Measurements from ENCODE around the gene SERINC3. TPM values are rescaled to one million over a fixed set of nuclear protein-coding genes. Genes with fewer than 3 reads are reported as not detected.

SERINC3 gene
- total and polyA plus RNA-seq, 10 of the 15 experiments (the other 5 are each of a cell fraction or from before 2014, with no cell fraction given): 24.5 to 96.8 (median 38.8) TPM

DNA sequence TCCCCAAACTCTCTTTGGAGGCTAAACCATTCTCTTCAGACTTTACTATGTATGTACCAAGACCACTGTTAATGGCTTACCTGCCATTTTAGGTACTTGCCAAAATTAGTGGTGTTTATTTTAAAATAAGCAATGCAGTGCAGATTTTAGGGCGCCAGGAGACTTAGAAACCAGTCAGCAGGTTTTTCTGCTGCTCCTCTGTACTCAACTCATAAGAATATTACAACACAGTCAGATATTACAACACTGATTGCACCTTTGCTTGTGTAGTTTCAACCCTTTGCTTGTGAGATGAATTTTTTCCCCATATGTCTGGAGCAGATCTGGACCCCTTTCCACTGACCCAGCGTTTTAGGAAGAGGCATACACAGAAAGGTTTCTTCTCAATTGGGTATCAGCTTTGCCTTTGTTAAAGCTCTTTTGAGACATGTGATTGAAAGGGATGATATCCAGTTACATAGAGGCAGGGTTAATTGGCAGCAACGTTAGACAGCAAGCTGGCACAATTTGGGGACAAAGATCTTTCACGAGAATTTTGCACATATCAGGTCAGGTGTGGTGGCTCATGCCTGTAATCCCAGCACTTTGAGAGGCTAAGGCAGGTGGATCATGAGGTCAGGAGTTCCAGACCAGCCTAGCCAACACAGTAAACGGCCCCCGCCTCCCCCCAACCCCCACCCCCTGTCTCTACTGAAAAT lies 40.0 kb downstream of the SERINC3 start:
- DNase-seq (ENCODE audit: low read depth, low spot score) (no peak), ATAC-seq (no peak), FAIRE-seq (no peak)
- BruUV-seq (replicated peaks): no TSS peak
- in situ Hi-C loops (cut with MboI) (no loop called here), intact Hi-C loops (cut with micrococcal nuclease; ENCODE audit: unreplicated experiment) (no loop called here)
- ChIA-PET POLR2A (no interaction called here), RAD21 (ENCODE audit: unreplicated experiment) (no interaction called here), SMC1A (ENCODE audit: uncharacterized antibody, unreplicated experiment) (interaction anchor here (1.1 kb wide), 1 partner anchor 97 kb away, joined by 3 read pairs; no protein-coding TSS in a partner anchor), CTCF (interaction anchor here (1.0 kb wide), 1 partner anchor 40 kb away, joined by 4 read pairs; the partner anchor contains the start of gene SERINC3)
- Histone ChIP-seq H3K27ac (ENCODE audit: control insufficient read depth, insufficient read depth) (no peak overlapping the region), H2AFZ (ENCODE audit: control insufficient read depth, low read depth, low read length) (no peak overlapping the region), H3K4me1 (ENCODE audit: control insufficient read depth, insufficient read depth, low read length) (no peaks in the 10 kb centered on the region; the same call in 1 of the 2 replicates), H3K4me3 (no peak overlapping the region), H3K9me3 (replicated peaks; ENCODE audit: control insufficient read depth, insufficient read depth, low read length) (no peaks in the 10 kb centered on the region), H3K36me3 (ENCODE audit: control insufficient read depth in 2 of 2, insufficient read depth in 2 of 2, low read length in 1 of 2) (peaks cover 0 to 10% of the 10 kb centered on the region in 2 experiments; a peak in 3 of 4 replicates), H3K9ac (ENCODE audit: control insufficient read depth, insufficient read depth, low read length) (no peak overlapping the region), H3K79me2 (ENCODE audit: control insufficient read depth, insufficient read depth, low read length) (peaks cover 4% of the 10 kb centered on the region), H3K27me3 (replicated peaks in 1 of 2; ENCODE audit: control insufficient read depth in 2 of 2, insufficient read depth in 2 of 2, low read length in 1 of 2) (no peaks in the 10 kb centered on the region), H4K20me1 (ENCODE audit: control insufficient read depth, insufficient read depth) (no peaks in the 10 kb centered on the region), H3K4me2 (ENCODE audit: control insufficient read depth, insufficient read depth) (no peak overlapping the region)
- TF ChIP-seq POLR2A (IDR thresholded peaks at IDR 0.05; ENCODE audit: low read depth, low read length): no peak
- TF ChIP-seq RUNX3 (IDR thresholded peaks at IDR 0.05; ENCODE audit: low read length): no peak
- no peak for TF ChIP-seq ZBTB4 (CRISPR knock-in tag; IDR thresholded peaks at IDR 0.05)
- TF ChIP-seq TBL1XR1 (IDR thresholded peaks at IDR 0.05; ENCODE audit: low read depth, low read length): no peak
- WGBS (ENCODE audit: insufficient coverage, insufficient replicate concordance, low lambda C conversion rate, missing lambda C conversion rate): 100% methylated on average over 4 of the region's 6 CpGs
